ENCODE measurements around the gene POU3F4. TPM values are rescaled to one million over a fixed set of nuclear protein-coding genes. Genes with fewer than 3 reads are reported as not detected.

POU3F4 gene
- total and polyA plus RNA-seq, 7 donors: not detected

DNA sequence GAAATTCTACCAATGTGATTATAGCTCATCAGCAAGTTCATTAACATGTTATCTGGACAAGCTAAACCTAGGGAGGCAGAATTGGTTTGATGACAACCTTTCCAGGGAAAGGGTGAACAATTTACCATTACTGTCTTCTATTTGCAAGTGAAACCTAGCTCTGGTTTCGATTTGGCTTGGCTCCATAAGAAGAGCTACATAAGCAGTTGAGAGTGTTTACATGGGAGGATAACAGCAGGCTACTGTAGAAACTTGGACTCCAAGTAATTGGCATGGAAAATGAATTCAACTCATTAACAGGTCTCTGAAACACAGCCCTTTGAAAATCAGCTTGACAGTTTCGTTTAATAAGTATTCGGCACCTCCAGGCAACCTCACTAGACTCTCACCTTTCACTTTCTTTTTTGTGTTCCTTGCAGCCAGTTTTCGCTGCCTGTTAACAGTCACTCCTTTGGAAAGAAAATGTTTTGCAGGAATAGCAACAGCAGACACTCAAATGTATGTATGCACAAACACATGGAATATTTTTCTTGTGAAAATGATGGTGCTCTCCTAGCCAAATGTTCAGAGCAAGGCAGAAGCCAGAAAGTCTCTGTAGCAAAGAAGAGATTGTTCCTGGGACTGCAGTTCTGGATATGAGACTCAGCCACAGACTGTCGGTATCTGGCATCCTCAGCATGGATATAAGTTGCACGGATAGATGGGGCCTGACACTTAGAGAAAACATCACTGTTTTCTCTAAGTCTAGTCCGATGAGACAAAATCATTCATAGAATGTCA lies 27.5 kb downstream of the POU3F4 start:
- TF ChIP-seq, protein P1, sequence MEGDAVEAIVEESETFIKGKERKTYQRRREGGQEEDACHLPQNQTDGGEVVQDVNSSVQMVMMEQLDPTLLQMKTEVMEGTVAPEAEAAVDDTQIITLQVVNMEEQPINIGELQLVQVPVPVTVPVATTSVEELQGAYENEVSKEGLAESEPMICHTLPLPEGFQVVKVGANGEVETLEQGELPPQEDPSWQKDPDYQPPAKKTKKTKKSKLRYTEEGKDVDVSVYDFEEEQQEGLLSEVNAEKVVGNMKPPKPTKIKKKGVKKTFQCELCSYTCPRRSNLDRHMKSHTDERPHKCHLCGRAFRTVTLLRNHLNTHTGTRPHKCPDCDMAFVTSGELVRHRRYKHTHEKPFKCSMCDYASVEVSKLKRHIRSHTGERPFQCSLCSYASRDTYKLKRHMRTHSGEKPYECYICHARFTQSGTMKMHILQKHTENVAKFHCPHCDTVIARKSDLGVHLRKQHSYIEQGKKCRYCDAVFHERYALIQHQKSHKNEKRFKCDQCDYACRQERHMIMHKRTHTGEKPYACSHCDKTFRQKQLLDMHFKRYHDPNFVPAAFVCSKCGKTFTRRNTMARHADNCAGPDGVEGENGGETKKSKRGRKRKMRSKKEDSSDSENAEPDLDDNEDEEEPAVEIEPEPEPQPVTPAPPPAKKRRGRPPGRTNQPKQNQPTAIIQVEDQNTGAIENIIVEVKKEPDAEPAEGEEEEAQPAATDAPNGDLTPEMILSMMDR (IDR thresholded peaks at IDR 0.05): no peak
- H3K4me3 ChIP-seq: no peak overlapping the region

More for the DNA sequence above, 27.5 kb downstream of the POU3F4 start:
- DNase-seq (no peak), ATAC-seq (no peak)
- Histone ChIP-seq H3K9me3 (no peaks in the 10 kb centered on the region), H3K27me3 (ENCODE audit: insufficient read depth in 3 of 3, low read length in 2 of 3) (peaks cover 0 to 6% (median 0%) of the 10 kb centered on the region in 3 donors), H3K4me1 (no peaks in the 10 kb centered on the region), H3K36me3 (ENCODE audit: insufficient read depth in 1 of 2, low read depth in 1 of 2) (no peaks in the 10 kb centered on the region), H3K27ac (no peak overlapping the region)
- intact Hi-C loops (cut with DNase I): no loop called here
- WGBS, 3 donors: 51 to 58% (median 56%) methylated on average over 7 of the region's 7 CpGs
